Measurements from ENCODE around the gene PAK5. TPM values are rescaled to one million over a fixed set of nuclear protein-coding genes. Genes with fewer than 3 reads are reported as not detected.

PAK5 gene
- total RNA-seq, 1 donor from 2014 or later: not detected

DNA sequence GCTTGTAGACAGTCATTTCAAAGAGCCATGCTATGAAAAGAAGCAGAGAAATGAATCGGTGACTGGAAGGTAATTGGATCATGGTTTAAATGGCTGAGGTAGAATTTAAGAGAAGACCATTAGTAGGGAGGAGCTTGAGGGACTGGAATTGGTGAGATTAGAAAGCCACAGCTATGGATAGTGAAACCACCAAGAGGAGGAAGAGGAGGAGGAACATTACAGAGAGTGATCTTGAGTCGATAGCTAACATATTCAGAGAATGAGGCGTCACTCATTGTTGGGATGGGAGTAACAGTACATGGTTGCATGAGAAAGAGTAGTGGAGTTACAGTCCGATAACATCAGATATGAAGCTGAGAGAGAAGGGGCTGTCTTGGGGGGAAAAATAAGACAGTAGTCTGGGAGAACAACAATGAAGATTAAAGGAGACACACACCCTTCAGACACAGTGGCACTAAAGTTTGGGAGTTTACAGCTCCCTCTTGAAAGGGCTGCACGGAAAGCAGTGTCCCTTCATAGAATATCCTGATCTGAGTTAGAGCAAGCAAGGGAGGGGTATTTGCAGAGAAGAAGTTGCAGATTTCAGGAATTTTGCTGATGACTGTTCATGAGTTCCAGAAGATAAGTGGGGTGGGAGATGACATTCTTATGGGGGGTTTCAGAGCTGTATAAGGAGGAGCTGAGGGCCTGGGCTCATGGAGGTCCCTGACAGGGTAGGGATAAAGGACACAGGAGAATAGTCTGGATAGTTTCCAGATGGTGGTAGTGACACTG lies 339.6 kb downstream of the PAK5 start:
- no peak for DNase-seq (ENCODE audit: low spot score)

DNA sequence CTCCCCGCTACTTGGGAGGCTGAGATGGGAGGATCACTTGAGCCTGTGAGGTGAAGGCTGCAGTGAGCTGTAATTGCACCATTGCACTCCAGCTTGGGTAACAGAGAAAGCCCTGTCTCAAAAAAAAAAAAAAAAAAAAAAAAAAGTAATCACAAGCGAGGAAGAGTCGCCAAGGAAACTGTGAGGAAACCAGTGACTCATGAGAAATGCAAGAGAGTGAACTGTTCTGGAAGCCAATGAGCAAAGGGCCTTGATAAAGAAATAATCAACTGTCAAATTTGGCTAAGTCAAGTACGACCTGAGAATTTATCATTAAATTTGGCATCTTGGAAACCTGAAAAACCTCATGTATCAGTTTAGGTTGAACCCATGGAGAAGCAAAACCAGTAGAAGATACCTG lies 340.6 kb downstream of the PAK5 start:
- no peak for DNase-seq (ENCODE audit: low spot score)

DNA sequence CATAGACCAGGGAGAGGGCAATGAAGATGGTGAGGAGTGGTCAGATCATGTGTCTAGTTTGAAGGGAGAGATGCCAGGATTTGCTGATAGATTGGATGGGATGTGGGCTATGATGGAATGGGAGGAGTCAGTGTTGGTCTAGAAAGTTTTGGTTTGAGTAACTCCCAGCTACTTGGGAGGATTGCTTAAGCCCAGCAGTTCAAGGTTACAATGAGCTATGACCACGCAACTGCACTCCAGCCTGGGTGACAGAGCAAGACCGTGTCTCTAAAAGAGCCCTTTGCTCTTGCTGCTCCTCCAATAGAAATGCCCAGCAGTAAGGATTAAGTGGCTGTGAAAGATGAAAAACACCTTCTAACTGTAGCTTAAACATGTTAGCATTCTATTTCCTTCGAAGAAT lies 342.7 kb downstream of the PAK5 start:
- no peak for DNase-seq (ENCODE audit: low spot score)

- no peak for DNase-seq (ENCODE audit: low spot score)
Observed at GRCh38 chr20:9495701-9496100, 343.2 kb downstream of the PAK5 start.

DNA sequence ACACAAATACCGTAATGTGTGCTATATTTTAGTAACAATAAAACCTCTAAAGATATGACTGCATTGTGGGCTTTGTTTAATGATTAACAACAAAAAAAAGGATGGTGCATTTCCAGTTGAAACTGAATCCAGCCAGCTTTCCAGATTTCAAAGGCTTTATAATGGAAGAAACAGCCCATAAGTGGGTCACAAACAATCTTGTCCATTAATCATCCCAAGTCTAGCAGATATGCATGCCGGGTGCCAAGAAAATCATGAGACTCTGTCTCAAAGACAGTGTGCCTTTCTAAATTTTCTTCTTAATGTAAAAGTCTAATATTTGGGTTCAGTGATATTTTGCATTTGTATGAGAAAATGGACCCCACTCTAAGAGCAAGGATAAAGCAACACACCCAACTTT lies 345.1 kb downstream of the PAK5 start:
- no peak for DNase-seq (ENCODE audit: low spot score)

DNA sequence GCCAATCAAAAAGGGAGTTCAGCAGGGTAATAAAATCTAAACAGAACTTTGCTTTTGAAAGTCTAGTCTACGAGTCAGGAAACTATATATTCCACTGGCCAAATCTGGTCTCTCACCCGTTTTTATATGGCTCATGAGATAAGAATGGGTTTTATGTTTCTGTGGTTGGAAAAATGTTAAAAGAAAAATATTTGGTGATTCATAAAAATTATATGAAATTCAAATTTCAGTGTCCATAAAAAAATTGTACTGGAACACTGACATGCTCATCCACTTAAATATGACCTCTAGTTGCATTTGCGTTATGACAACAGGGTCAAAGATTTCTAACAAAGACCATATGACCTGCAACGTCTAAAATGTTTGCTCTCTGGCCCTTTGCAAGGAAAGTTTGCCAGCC lies 346.8 kb downstream of the PAK5 start:
- DNase-seq (ENCODE audit: low spot score): no peak

DNA sequence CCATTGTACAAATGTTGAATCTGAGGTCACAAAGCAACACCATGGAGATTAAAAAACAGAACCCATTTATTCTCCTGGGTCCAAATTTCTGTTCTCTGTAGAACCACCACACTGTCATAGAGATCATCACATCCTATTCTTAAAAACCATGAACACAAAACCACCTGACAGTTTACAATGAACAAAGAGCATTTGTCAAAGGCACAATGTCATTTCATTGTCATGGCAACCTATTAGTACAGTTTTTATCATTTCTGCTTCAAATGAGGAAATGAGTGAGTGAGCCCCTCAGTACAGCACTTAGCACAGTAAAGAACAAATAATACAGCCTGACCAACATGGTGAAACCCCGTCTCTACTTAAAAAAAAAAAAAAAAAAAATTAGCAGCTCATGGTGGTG lies 347.6 kb downstream of the PAK5 start:
- no peak for DNase-seq (ENCODE audit: low spot score)

GRCh38 chr20:9490631-9491030 lies 348.2 kb downstream of the PAK5 start:
- DNase-seq (ENCODE audit: low spot score): no peak

DNA sequence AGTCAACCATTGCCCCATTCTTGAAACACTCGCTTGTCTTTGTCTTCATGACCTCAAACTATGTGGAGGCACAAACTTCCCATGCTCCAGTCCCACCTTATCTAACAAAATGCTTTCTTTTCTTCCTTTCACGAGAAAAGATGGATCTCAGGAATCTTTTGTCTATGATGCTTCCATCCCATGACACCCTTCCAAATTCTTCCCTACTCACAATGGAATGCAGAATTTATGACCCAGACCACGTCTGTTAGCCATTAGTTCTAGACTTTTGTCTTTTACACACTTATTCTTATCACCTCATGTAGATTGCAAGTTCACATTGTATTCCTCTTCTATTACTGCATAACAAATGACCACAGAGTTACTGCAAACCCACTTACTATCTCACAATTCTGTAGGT lies 348.7 kb downstream of the PAK5 start:
- DNase-seq (ENCODE audit: low spot score): no peak

- DNase-seq (ENCODE audit: low spot score): no peak
Observed at GRCh38 chr20:9488063-9488462, 350.8 kb downstream of the PAK5 start.

Other genes with a start within 250 kb of the PAK5 start
- gene ANKEF1, start 195.9 kb upstream of the PAK5 start, total RNA-seq: 4.9 TPM